Karpas-422 (cell line): ENCODE results near the gene TEX28. TPM values are rescaled to one million over a fixed set of nuclear protein-coding genes. Genes with fewer than 3 reads are reported as not detected.

ENCODE experiments used
- total RNA-seq: library from RNA; depleted of rRNA; stranded (reverse); fragments of >200 nt; shearing (Covaris generic); gene quantifications from 2 replicates; pipeline ENCODE4 v1.2.3, GENCODE V29; 2014; ENCODE audit warnings: low replicate concordance; rRNA removed

Gene TEX28
- total RNA-seq, 1 experiment from 2014 or later, result not detected

Other genes starting within 250 kb of the TEX28 start
- 20.4 and 27.5 TPM in 2 replicates for gene MECP2, start 197.4 kb downstream of the TEX28 start, total RNA-seq
- not detected in 2 replicates for gene OPN1LW, start 150.9 kb downstream of the TEX28 start, total RNA-seq
- not detected in 2 replicates for gene OPN1MW, start 112.5 kb downstream of the TEX28 start, total RNA-seq
- gene OPN1MW2, start 75.4 kb downstream of the TEX28 start, total RNA-seq, result not detected in 2 replicates
- not detected in 2 replicates for gene OPN1MW3, start 37.5 kb downstream of the TEX28 start, total RNA-seq
- not detected in 2 replicates for gene TKTL1, start 671 bp upstream of the TEX28 start, total RNA-seq
- gene FLNA, start 79.5 kb upstream of the TEX28 start, total RNA-seq, result 46.3 and 89.6 TPM in 2 replicates
- gene EMD, start 84.2 kb upstream of the TEX28 start, total RNA-seq, result 19.5 and 20.7 TPM in 2 replicates
- 4,110 and 4,432 TPM in 2 replicates for gene RPL10, start 103.3 kb upstream of the TEX28 start, total RNA-seq
- gene DNASE1L1, start 114.1 kb upstream of the TEX28 start, total RNA-seq, result 17.6 and 30.8 TPM in 2 replicates
- gene TAFAZZIN, start 116.4 kb upstream of the TEX28 start, total RNA-seq, result 22.1 and 39.0 TPM in 2 replicates
- 40.0 and 46.6 TPM in 2 replicates for gene ATP6AP1, start 133.6 kb upstream of the TEX28 start, total RNA-seq
- 52.7 and 88.3 TPM in 2 replicates for gene GDI1, start 142.0 kb upstream of the TEX28 start, total RNA-seq
- 18.9 and 49.5 TPM in 2 replicates for gene FAM50A, start 149.0 kb upstream of the TEX28 start, total RNA-seq
- gene PLXNA3, start 163.2 kb upstream of the TEX28 start, total RNA-seq, result 7.2 and 15.8 TPM in 2 replicates
- 51.8 and 73.5 TPM in 2 replicates for gene LAGE3, start 184.2 kb upstream of the TEX28 start, total RNA-seq
- 30.4 and 52.2 TPM in 2 replicates for gene UBL4A, start 191.5 kb upstream of the TEX28 start, total RNA-seq
- 30.5 and 32.1 TPM in 2 replicates for gene SLC10A3, start 195.5 kb upstream of the TEX28 start, total RNA-seq
- 14.0 and 36.4 TPM in 2 replicates for gene FAM3A, start 221.1 kb upstream of the TEX28 start, total RNA-seq